C4-2B (cell line): ENCODE data around the gene HPCAL4.

Source experiments
- ZFX ChIP-seq: fragments of 450-650 bp; IDR thresholded peaks from 2 replicates; pipeline ENCODE4 v1.6.1; 2017
- TF ChIP-seq, protein P1 (sequence below): fragments of 450-650 bp; conservative IDR thresholded peaks from 2 replicates; pipeline ENCODE4 v1.5.1; 2017; ENCODE audit warnings: mild to moderate bottlenecking

DNA sequence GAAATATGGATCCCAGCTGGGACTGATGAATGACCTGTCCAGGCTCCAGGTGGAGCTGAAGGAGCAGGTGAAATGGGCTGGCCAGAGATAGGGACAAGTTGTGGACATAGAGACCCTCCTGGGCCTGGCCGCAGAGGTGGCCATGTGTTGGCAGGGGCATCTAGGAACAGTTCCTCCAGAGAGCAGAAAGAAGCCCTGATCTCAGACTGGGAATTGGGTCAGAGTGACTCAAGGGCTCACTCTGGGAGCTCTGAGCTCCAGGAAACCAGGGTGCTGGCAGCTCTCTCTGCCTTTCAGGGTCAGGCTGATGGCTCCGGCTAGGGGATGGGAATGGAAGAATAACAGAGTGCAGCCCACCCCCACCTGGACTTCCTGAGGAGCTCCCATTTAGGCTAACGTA is 22.3 kb downstream of the HPCAL4 start:
- TF ChIP-seq, protein P1, sequence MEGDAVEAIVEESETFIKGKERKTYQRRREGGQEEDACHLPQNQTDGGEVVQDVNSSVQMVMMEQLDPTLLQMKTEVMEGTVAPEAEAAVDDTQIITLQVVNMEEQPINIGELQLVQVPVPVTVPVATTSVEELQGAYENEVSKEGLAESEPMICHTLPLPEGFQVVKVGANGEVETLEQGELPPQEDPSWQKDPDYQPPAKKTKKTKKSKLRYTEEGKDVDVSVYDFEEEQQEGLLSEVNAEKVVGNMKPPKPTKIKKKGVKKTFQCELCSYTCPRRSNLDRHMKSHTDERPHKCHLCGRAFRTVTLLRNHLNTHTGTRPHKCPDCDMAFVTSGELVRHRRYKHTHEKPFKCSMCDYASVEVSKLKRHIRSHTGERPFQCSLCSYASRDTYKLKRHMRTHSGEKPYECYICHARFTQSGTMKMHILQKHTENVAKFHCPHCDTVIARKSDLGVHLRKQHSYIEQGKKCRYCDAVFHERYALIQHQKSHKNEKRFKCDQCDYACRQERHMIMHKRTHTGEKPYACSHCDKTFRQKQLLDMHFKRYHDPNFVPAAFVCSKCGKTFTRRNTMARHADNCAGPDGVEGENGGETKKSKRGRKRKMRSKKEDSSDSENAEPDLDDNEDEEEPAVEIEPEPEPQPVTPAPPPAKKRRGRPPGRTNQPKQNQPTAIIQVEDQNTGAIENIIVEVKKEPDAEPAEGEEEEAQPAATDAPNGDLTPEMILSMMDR: no peak
- TF ChIP-seq ZFX: no peak
